PC-3 (cell line): ENCODE data around the gene PCNX2.

Source experiments
- EZH2 ChIP-seq: fragments of 300-600 bp; sonication (generic); IDR thresholded peaks from one replicate; pipeline ENCODE4 v1.6.1; 2017; ENCODE audit warnings: antibody characterized with exemption, mild to moderate bottlenecking, low read length; ENCODE audit not compliant: unreplicated experiment
- TF ChIP-seq, protein P1 (sequence below): fragments of 300-600 bp; sonication (generic); conservative IDR thresholded peaks from 2 replicates; pipeline ENCODE4 v1.5.1; 2017; ENCODE audit warnings: antibody characterized with exemption, low read depth, mild to moderate bottlenecking, low read length

- TF ChIP-seq, protein P1, sequence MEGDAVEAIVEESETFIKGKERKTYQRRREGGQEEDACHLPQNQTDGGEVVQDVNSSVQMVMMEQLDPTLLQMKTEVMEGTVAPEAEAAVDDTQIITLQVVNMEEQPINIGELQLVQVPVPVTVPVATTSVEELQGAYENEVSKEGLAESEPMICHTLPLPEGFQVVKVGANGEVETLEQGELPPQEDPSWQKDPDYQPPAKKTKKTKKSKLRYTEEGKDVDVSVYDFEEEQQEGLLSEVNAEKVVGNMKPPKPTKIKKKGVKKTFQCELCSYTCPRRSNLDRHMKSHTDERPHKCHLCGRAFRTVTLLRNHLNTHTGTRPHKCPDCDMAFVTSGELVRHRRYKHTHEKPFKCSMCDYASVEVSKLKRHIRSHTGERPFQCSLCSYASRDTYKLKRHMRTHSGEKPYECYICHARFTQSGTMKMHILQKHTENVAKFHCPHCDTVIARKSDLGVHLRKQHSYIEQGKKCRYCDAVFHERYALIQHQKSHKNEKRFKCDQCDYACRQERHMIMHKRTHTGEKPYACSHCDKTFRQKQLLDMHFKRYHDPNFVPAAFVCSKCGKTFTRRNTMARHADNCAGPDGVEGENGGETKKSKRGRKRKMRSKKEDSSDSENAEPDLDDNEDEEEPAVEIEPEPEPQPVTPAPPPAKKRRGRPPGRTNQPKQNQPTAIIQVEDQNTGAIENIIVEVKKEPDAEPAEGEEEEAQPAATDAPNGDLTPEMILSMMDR = no peak
- no peak for TF ChIP-seq EZH2
Measured at GRCh38 chr1:232940262-232940661, 355.3 kb downstream of the PCNX2 start.
